SH-SY5Y (cell line): ENCODE measurements around the gene LRRK1.

Experiments used
- GATA2 ChIP-seq: IDR thresholded peaks from 2 replicates; pipeline ENCODE4 v1.6.1; 2011; ENCODE audit warnings: mild to moderate bottlenecking, low read depth, low read length
- GATA3 ChIP-seq: IDR thresholded peaks from 2 replicates; pipeline ENCODE4 v1.6.1; 2011; ENCODE audit warnings: low read depth, mild to moderate bottlenecking, low read length, moderate library complexity

GRCh38 chr15:100975043-100975442 is 55.9 kb downstream of the LRRK1 start:
- TF ChIP-seq GATA3, result no peak
- no peak for TF ChIP-seq GATA2
